Fibroblast of skin of right biceps (primary cell): Measurements from ENCODE around the gene PRKAR1A.
"Not testable (repeated sequence)": the region's sequence is repeated elsewhere in the genome, so short reads cannot be mapped to it uniquely, and the experiment has no call there.

Experiments
- DNase-seq: peaks from one replicate; pipeline ENCODE4 v3.0.0-alpha.2; 2013

PRKAR1A gene

DNA sequence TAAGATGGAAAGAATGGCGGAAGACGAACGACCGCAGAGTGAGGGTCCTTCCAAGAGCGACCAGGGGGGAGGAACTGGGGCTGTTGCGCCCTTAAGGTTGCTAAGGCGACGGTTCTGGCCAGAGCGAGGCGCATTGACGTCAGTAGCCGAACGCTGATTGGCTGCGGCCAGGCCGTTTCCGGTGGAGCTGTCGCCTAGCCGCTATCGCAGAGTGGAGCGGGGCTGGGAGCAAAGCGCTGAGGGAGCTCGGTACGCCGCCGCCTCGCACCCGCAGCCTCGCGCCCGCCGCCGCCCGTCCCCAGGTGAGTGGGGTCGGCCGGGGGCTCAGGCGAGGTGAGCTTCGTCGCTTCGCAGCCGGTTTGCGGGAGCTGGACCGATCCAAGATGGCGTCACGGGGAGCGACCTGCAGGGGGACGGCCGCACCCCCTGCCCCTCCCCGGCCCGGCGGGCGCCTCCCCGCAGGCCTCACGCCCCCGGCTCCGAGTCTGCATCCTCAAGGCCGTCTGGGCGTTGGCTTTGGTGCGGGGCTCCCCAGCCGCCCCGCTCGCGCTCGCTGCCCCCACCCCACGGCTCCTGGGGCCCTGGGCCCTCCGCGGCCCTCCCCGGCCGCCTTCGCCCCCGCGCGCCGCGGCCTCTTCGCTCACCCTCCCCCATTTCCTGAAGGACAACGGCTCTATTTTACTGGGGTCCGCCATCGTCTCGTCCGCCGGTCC is at the start of gene PRKAR1A:
TSS of gene PRKAR1A (plus strand) at position 184 of the 713 bp plus-strand sequence. CDS start 2,970 bp downstream, outside the sequence.
- peak; percentile 93 for DNase-seq

DNA sequence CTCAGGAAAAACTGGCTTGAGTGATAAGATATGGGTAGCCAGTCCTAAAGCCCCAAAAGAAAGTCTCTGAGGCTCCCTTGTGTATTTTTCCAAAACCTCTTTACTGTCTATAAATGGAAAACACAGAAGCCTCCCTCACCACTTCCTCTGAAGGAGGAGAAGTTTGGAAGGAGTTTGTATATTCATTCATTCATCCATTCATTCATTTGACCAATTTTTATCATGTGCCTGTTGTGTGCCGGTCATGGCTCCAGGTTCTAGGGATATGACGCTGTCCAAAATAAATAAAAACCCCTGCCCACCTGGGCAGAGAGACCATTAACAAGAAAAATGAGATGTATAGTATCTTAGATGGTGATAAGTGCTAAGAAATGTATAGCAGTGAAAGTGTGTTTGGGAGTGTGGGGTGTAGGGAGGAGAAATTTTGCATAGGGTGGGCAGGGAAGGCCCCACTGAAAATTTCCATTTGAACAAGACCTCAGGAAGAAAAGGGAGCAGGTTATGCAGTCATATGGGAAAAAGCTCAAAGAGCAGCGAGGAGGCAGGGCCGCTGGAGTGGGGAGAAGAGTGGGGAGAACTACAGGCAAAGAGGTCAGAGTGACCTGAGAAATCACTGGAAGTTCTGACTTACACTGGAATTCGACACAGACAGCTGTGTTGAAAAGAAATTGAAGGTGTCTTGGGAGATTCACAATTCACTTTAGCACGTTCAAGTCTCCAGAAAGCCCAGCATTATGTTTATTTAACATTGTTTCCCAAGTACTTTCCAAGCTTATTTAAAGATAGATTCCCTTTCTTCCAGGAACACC is 48.8 kb upstream of the PRKAR1A start:
- no peak for DNase-seq

DNA sequence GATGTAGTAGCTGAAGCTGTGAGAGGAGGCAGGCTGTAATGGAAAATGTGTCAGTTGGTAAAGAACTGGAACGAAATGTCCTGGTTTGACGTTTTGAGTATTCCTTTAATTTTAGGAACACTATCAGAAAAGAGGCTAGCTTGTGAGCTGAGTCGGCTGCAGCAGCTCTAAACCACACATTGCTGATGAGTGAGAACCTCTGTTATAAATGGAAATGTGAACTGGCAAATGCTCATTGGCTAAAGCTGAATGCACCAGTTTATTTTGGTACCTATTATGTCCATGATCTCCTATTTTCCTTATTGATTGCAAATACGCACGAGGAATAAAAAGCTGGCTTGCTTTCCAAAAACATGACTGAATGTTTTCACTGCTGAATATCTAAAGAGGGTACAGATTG is 43.9 kb upstream of the PRKAR1A start:
- DNase-seq = peak; percentile 66

DNA sequence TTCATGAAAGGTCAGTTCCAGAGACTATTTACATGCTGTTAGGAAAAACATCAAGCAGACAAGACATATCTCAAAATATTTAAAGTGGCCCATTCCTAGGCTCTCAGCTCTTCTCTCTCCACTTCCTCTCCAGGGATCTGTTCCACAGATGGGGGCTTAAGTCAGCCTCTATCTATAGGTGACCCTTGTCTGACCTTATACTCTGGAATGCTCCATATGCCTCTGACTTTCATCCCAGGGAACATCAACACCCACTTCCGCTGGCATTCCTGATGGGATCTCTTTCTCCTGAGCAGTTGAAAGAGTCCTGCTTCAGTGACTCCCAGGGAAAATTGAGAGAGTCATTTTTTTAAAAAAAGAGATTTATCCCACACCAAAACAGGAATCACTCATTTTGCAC is 43.4 kb upstream of the PRKAR1A start:
- peak; percentile 88 for DNase-seq

- no peak for DNase-seq
Measured at GRCh38 chr17:68470961-68471360, 41.3 kb upstream of the PRKAR1A start.

DNA sequence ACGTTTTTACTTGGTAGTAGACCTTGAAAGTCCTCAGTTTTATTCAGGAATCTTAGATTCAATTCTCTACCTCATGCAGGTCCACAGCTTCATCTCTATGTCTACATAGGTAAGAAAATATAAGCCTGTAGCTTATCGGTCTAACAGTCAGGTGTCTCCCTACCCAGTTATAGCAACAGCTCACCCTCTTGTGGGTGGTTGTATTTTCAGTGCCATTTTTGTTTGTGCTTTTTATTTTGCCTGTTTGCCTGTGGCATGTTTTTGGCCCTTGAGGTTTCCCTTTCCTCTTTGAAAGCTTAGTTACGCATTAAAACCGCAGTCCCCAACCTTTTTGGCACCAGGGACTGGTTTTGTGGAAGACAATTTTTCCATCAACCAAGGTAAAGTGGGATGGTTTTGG is 31.3 kb upstream of the PRKAR1A start:
- DNase-seq = no peak

- no peak for DNase-seq
Measured at GRCh38 chr17:68482576-68483041, 29.6 kb upstream of the PRKAR1A start.

GRCh38 chr17:68484458-68484857 is 27.8 kb upstream of the PRKAR1A start:
- DNase-seq = no peak

DNA sequence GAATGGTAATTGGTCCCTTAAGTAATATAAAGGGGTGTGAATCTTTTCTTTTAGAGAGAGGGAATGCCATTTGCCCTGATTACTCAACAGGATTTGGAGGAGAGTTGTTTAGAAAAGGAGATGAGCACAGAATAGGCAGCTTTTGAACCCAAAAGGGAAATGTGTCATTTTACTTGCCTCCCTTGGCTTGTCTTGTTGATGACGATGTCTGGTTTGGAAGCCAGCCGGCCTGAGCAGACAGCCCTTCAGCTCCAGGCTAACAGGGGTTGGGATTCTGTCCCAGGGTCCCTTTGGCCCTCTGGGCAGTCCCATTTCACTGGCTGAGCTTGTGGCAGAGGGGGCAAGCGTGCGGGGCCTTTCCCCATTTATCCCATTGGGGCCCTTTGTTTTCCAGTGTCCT is 22.3 kb upstream of the PRKAR1A start:
- no peak for DNase-seq

- DNase-seq = no peak
Measured at GRCh38 chr17:68491381-68492231, 20.6 kb upstream of the PRKAR1A start.

DNA sequence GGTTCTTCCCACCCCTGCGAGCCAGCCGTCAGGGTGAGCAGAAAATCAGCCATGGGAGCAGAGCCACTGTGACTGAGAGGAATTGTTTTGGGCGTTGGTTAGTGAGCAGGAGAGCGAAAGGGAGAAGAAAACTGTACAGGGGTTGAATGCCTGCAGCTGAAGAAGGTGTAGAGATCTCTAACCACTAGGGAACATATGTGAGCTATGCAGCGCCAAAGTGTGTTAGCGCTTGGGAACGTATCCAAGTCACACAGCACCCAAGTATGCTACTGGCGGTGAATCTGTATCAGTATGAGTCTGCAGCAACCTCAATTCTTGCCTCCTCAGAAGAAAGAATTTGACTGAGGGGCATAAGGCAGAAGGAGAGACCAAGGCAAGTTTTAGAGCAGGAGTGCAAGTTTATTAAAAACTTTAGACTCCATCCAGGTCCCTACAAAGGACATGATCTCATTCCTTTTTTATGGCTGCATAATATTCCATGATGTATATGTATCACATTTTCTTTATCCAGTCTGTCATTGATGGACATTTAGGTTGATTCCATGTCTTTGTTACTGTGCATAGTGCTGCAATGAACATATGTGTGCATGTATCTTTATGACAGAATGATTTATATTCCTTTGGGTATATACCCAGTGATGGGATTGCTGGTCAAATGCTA is 19.7 kb upstream of the PRKAR1A start:
- DNase-seq = not testable (repeated sequence)

DNA sequence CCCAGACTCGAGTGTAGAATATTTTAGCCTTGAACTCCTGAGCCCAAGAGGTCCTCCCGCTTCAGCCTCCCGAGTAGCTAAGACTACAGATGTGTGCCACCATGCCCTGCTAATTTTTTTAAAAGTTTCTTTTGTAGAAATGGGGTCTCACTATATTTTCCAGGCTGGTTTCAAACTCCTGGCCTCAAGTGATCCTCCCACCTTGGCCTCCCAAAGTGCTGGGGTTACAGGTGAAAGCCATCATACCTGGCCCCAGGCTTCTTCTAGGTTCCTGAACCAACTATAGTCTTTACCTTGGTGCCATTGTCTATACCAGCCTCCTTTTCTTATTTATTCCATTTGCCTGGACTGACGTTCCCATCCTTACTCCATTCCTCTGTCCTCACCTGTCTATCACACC is 17.1 kb upstream of the PRKAR1A start:
- DNase-seq = no peak

GRCh38 chr17:68497885-68498319 is 14.3 kb upstream of the PRKAR1A start:
- no peak for DNase-seq

DNA sequence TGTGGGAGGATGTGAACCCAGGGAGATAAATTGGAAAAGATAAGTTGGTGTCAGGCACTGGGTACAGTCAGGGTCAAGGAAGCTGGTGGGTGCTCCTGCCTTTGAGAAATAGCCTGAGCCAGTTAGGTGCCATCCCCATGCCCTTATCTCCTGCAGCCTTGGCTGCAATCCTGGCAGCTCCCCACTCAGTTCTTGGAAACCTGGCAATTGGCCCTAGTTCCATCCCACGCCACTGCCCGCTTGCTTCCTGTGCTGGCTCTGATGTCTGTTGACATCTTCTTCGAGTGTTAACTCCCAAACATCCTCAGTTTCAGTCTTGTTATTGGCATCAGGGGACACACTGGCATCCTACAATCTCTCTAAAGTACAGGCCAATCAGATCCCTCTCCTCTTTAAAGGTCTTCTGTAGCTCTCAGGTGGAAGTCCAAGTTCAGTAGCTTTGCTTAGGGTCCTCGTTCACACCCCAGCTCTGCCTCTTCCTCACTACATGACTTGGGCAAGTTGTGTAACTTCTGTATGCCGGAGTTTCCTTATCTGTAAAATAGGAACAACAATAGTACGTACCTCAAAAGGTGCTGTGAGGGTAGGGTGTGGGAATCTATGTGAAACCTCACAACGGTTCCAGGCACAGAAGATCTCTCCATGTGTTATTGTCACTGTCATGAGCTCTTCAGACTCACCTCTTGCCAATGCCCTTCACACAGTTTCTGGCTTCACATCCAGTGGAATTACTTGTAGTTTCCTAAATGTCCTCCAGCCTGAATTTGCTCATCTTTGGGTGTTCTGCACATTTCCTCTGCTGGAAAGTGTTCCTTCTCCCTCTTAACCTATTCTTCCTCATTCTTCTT is 13.5 kb upstream of the PRKAR1A start:
- no peak for DNase-seq

GRCh38 chr17:68499587-68499986 is 12.6 kb upstream of the PRKAR1A start:
- DNase-seq = no peak

DNA sequence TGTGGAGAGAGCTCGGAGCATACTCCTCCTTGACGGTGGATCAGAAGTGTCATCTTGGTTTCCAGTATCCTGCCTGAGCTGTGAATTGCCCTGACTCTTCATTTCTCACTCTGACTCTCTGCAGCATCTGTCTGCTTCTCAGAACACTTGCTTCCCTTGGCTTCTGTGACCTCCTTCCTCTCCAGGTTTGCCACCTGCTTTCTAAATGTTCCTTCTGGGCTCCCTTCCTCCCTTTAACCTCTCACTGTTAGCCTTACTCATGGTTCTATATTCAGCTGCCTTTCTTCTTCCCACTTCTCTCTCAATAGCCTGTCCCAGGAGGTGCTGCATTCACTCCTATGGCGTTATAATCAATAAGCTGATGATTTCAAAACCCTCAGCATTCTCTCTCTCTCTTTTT is 11.2 kb upstream of the PRKAR1A start:
- no peak for DNase-seq

GRCh38 chr17:68505951-68506350 is 6.3 kb upstream of the PRKAR1A start:
- no peak for DNase-seq

GRCh38 chr17:68507576-68507975 is 4.7 kb upstream of the PRKAR1A start:
- no peak for DNase-seq

DNA sequence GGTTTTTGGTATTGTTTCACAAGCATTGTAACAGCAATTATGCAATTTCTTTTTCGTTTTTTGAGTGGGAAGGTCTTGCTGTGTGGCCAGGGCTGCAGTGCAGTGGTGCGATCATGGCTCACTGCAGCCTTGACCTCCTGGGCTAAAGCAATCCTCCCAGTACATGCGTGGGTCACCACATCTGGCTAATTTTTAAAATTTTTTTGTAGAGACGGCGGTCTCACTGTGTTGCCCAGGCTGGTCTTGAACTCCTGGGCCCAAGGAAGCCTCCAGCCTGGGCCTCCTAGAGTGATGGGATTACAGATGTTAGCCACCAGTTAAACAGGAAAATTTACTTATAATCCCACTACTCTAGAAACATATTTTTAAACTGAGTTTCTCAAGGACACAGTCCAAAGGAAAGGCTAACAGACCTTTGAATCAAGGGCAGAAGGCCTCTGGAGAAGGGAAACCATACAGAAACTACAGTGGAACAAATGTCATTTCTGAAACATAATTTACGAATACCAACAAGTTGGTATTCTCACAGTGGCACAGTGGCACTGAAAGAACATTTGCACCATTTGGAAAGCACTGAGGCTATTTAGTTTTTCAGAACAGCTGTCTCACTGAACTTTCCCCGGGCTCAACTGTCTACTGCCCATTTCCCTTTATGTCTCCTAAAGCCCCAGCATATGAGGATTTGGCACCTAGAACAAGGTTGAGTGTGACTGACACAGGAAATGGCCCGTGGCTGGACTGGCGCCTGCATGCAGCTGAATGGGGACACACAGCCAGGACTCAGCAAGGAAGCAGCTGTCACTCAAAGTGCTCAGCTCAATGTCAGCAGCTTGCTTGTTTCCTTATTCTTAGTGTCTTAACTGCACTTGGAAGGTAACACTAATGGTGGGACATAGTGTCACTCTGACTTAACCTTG is 2.8 kb upstream of the PRKAR1A start:
- no peak for DNase-seq

- DNase-seq = no peak
Measured at GRCh38 chr17:68511254-68511670, 968 bp upstream of the PRKAR1A start.
